Skeletal muscle cell (primary cell): ENCODE results near the gene ARL10.

Source experiments
- DNase-seq: peaks from one replicate; pipeline ENCODE4 v3.0.0-alpha.2; 2010; ENCODE audit warnings: low read depth
- H3K4me3 ChIP-seq: 2 replicates; pipeline ENCODE4 v1.5.1; 2011; ENCODE audit warnings: low read depth, mild to moderate bottlenecking, control low read depth, low read length, moderate library complexity

Gene ARL10

GRCh38 chr5:176365351-176366231 is at the start of gene ARL10:
TSS of gene ARL10 (plus strand) at chr5:176365487. CDS start at chr5:176365564, 77 bp downstream.
- DNase-seq: peak; percentile 24
- H3K4me3 ChIP-seq: peak within 1 kb of the TSS; percentile 71

GRCh38 chr5:176317534-176318374 is 47.5 kb upstream of the ARL10 start:
- no peak for DNase-seq
- H3K4me3 ChIP-seq: no peak overlapping the region

- no peak overlapping the region for H3K4me3 ChIP-seq
- DNase-seq: no peak
These were observed 45.3 kb upstream of the ARL10 start for GRCh38 chr5:176319827-176320554.

GRCh38 chr5:176320577-176320976 is 44.7 kb upstream of the ARL10 start:
- DNase-seq: no peak
- no peak overlapping the region for H3K4me3 ChIP-seq

- no peak overlapping the region for H3K4me3 ChIP-seq
- DNase-seq: no peak
These were observed 31.1 kb upstream of the ARL10 start for GRCh38 chr5:176334031-176334770.

- H3K4me3 ChIP-seq: no peak overlapping the region
- no peak for DNase-seq
These were observed 27.4 kb upstream of the ARL10 start for GRCh38 chr5:176337913-176338312.

- no peak overlapping the region for H3K4me3 ChIP-seq
- DNase-seq: no peak
These were observed 26.0 kb upstream of the ARL10 start for GRCh38 chr5:176339304-176339703.

GRCh38 chr5:176341325-176342157 is 23.7 kb upstream of the ARL10 start:
- H3K4me3 ChIP-seq: no peak overlapping the region
- DNase-seq: no peak

- DNase-seq: no peak
- H3K4me3 ChIP-seq: no peak overlapping the region
These were observed 23.2 kb upstream of the ARL10 start for GRCh38 chr5:176342158-176342483.

- no peak overlapping the region for H3K4me3 ChIP-seq
- DNase-seq: no peak
These were observed 22.4 kb upstream of the ARL10 start for GRCh38 chr5:176342766-176343458.

GRCh38 chr5:176350416-176350815 is 14.9 kb upstream of the ARL10 start:
- no peak overlapping the region for H3K4me3 ChIP-seq
- DNase-seq: no peak

GRCh38 chr5:176352116-176352878 is 13.0 kb upstream of the ARL10 start:
- no peak overlapping the region for H3K4me3 ChIP-seq
- DNase-seq: no peak

- no peak overlapping the region for H3K4me3 ChIP-seq
- no peak for DNase-seq
These were observed 11.8 kb upstream of the ARL10 start for GRCh38 chr5:176353533-176353932.

GRCh38 chr5:176355400-176356178 is 9.7 kb upstream of the ARL10 start:
- no peak overlapping the region for H3K4me3 ChIP-seq
- DNase-seq: no peak

- DNase-seq: no peak
These were observed 9.1 kb upstream of the ARL10 start for GRCh38 chr5:176356179-176356566.

GRCh38 chr5:176359658-176360057 is 5.6 kb upstream of the ARL10 start:
- H3K4me3 ChIP-seq: no peak overlapping the region
- no peak for DNase-seq

More at GRCh38 chr5:176356179-176356566, 9.1 kb upstream of the ARL10 start:
- no peak overlapping the region for H3K4me3 ChIP-seq
